ENCODE data around the gene TBC1D12.
"Not testable (repeated sequence)": the region's sequence is repeated elsewhere in the genome, so short reads cannot be mapped to it uniquely, and the experiment has no call there.

TBC1D12 gene

GRCh38 chr10:94461503-94461902, 59.2 kb downstream of the TBC1D12 start:
- no peak for DNase-seq

GRCh38 chr10:94462130-94462529, 59.8 kb downstream of the TBC1D12 start:
- DNase-seq, result no peak

GRCh38 chr10:94465684-94466083, 63.3 kb downstream of the TBC1D12 start:
- no peak for DNase-seq

- no peak for DNase-seq
Measured at GRCh38 chr10:94481410-94481809, 79.1 kb downstream of the TBC1D12 start.

- DNase-seq, result no peak
Measured at GRCh38 chr10:94483970-94484369, 81.6 kb downstream of the TBC1D12 start.

GRCh38 chr10:94485094-94485493, 82.8 kb downstream of the TBC1D12 start:
- DNase-seq, result no peak

GRCh38 chr10:94487575-94487974, 85.2 kb downstream of the TBC1D12 start:
- DNase-seq, result no peak

- no peak for DNase-seq
Measured at GRCh38 chr10:94489107-94489506, 86.8 kb downstream of the TBC1D12 start.

- no peak for DNase-seq
Measured at GRCh38 chr10:94489976-94490788, 87.8 kb downstream of the TBC1D12 start.

GRCh38 chr10:94490789-94491039, 88.4 kb downstream of the TBC1D12 start:
- no peak for DNase-seq

GRCh38 chr10:94493463-94493862, 91.1 kb downstream of the TBC1D12 start:
- no peak for DNase-seq

- DNase-seq, result no peak
Measured at GRCh38 chr10:94496010-94496409, 93.7 kb downstream of the TBC1D12 start.

- no peak for DNase-seq
Measured at GRCh38 chr10:94496646-94497045, 94.3 kb downstream of the TBC1D12 start.

GRCh38 chr10:94500063-94500462, 97.7 kb downstream of the TBC1D12 start:
- DNase-seq, result no peak

GRCh38 chr10:94521276-94522250, 119.2 kb downstream of the TBC1D12 start:
- no peak for DNase-seq

GRCh38 chr10:94524146-94524545, 121.8 kb downstream of the TBC1D12 start:
- peak; percentile 39 for DNase-seq

- DNase-seq, result no peak
Measured at GRCh38 chr10:94524711-94525110, 122.4 kb downstream of the TBC1D12 start.

GRCh38 chr10:94531550-94531949, 129.2 kb downstream of the TBC1D12 start:
- not testable (repeated sequence) for DNase-seq

GRCh38 chr10:94533027-94533426, 130.7 kb downstream of the TBC1D12 start:
- DNase-seq, result no peak

- not testable (repeated sequence) for DNase-seq
Measured at GRCh38 chr10:94542282-94542681, 139.9 kb downstream of the TBC1D12 start.

GRCh38 chr10:94545391-94546048, 143.2 kb downstream of the TBC1D12 start, which contains the start of gene HELLS:
Gene HELLS (plus strand): TSS chr10:94545788. CDS start chr10:94545922, 134 bp downstream.
- peak; percentile 73 for DNase-seq

GRCh38 chr10:94546049-94546900, 143.9 kb downstream of the TBC1D12 start:
- DNase-seq, result no peak

- DNase-seq, result no peak
Measured at GRCh38 chr10:94546901-94547185, 144.5 kb downstream of the TBC1D12 start.
